ENCODE results near the gene RELL2.

DNA sequence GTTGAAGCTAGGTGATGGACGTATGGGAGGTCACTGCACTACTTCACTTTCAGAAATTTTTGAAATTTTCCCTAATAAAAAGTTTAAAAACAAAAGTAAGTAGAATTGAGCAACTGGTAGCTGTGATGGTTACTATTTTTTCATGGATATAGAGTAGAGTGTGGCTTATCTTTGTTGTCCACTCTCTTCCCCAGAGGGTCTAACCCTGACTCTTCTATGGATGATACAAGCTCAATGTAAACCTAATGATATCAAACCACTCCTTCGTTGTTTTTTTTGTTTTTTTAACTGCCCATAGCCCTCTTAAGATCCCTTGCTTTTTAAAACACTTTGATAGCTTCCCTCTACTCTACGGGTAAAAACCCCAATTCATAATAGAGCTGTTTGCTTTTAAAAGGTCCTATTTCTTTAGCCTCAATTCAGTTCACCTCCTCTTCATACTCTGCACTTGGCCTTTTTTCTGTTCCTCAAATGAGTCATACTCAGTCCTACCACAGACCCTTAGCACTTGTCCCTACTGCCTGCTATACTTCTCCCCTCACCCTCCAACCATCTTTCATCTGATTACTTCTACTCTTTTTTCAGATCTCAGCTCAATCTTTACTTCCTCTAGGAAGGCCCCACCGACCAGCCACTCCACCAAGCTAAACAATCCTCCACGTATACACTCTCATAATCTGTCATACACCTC is 2.8 kb upstream of the RELL2 start:
- no peak for TF ChIP-seq EZH2 (IDR thresholded peaks at IDR 0.05; ENCODE audit: insufficient read depth, poor library complexity, severe bottlenecking)
- TF ChIP-seq EZH2phosphoT487 (IDR thresholded peaks at IDR 0.05; ENCODE audit: insufficient read depth, low read depth): no peak

Data from GM23248 (cell line).